Left colon (tissue), 2 donors: ENCODE measurements around the gene DHDDS. TPM values are rescaled to one million over a fixed set of nuclear protein-coding genes. Genes with fewer than 3 reads are reported as not detected.
"Not testable (repeated sequence)": the region's sequence is repeated elsewhere in the genome, so short reads cannot be mapped to it uniquely, and the experiment has no call there.

Experiments
- ATAC-seq: fragments of 200-7000 bp; cut with Tn5 transposase; one replicate; pipeline ENCODE4 v1.9.1; 2020; ENCODE audit warnings: mild to moderate bottlenecking, moderate library complexity
- DNase-seq, 2 donors: peaks; one replicate each; pipeline ENCODE4 v3.0.0-alpha.2; 2020
- intact Hi-C, 2 donors: fragments of 100-400 bp; cut with DNase I in 1 of 2; cut with micrococcal nuclease in 1 of 2; formaldehyde crosslinking; loops; one replicate each; pipeline versions ENCODE4 v1.11.2 to v1.14.0; 2022; cut with DNase I, micrococcal nuclease
- total RNA-seq, 2 donors: library from RNA; stranded (reverse); fragmentation: NEBNext Ultra II Directional; extraction: Animal tissue kit (Norgen Biotek cat#: 25700); gene quantifications; one replicate each; pipeline ENCODE4 v1.2.1, GENCODE V29; 2021
- donor health status: DM: no; HTN: no; CAD: no.
- donor health status: DM: yes; HTN: yes; CAD: no.

The DHDDS gene
- total RNA-seq, 2 donors from 2014 or later: 124 to 126 TPM

DNA sequence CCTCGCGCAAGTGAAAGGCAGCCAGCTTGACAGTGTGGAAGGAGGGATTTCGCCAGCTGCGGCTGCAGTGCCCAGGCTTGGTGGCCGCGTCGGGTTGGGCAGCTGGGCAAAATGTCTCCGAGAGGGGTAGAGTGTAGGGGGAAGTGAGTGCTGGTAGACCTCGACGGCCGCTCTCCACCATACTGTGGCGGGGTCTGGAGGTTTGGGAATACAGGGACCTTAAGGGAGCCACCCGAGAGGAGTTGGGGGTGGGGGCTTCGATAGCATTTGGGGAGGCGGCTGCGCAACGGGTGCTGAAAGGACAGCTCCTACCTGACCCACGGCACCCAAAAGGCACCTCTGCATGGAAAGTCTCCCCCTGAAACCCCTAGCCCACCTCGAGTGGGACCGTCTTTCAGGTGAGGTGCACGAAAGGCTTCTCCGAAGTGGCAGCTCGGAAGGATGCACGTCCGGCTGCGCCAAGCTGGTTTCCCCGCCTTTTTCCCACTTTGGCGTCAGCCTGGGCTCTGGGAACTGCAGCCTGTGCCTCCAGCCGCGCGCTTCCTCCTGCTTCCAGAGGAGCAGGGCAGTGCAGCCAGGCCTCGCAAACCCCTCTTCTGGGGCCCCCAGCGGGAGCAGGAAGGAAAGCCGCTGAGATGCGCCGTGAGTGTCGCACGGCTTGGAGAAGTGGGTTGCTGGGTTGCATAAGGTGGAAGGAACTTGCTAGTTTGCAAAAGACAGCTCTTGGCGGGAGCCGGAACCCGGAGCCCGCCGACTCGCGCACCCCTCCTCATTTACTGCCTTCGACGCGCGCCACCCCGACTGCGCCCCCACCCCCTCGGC, 39.6 kb downstream of the DHDDS start:
- DNase-seq (peak; percentile 74), ATAC-seq (peak; percentile 32)
- intact Hi-C loops: no loop called here

DNA sequence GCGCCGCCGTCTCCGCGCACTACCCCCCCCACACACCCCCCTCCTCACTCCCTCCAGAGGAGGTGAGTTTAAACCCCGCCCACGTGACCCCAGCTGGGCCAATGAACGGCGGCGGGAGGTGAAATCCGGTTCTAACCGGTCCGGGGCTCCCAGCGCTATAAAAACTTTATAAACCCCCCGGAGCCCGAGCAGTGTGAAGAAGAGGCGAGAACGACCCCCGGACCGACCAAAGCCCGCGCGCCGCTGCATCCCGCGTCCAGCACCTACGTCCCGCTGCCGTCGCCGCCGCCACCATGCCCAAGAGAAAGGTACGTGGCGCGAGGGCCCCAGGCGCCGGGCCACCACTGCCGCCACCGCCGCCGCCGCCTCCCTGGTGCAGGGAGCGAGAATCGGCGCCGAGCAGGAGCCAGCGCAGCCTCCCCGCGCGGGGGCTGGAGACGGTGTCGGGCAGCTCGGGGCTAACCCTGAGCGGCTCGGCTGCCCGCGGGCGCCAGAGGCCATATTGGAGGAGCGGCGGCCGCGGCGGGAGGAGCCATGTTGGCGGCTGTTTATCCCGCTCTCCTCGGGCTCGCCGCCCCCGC, 40.3 kb downstream of the DHDDS start, which contains the start of gene HMGN2:
Gene HMGN2 (plus strand): TSS at position 121 of the 581 bp plus-strand sequence. CDS start 173 bp downstream, at position 294.
- intact Hi-C loops: no loop called here
- DNase-seq (peak; percentile 94), ATAC-seq (peak; percentile 62)

DNA sequence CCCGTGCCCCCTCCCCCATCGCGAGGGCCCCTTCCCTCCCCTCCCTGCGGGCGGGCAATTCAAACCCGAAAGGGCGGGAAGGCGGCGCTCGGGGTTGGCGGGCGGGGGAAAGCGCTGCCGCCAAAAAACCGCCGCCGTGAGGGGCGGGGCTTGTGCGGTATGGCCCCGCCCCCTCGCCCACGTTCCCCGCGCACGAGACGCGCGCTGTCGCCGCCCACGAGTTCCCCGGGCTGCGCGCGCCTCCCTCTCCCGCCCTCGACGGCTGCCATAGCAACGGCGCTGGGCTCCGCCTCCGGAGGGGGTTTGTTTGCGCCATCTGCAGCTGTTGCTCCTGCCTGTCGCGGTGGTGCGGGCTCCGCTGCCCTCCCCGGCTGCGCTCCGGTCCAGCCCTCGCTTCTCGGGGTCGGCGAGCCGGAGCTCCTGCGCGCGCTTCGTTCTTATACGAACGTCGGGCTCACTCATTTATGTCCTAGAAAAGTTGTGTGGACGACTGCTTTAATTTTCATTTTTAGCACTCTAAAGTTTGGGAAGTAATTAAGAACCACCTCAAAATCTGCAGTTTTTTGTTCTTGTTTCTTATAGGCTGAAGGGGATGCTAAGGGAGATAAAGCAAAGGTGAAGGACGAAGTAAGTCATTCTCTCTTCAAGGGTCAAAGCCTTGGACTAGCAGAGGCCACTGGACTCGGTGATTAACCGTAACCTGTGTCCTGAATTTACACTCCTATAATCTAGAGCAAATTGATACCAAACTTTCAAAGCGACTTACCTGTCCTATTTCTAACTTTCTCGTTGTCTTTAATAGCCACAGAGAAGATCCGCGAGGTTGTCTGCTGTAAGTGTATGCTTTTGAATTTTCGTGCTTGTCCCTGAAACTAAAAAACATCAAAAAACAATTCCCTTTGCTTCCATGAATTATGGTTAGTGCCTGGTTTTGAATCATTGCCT, 41.1 kb downstream of the DHDDS start:
- intact Hi-C loops: no loop called here
- DNase-seq: peak; percentile 95 to 97
- ATAC-seq: peak; percentile 75

- intact Hi-C loops: no loop called here
- DNase-seq (no peak), ATAC-seq (no peak)
Observed at GRCh38 chr1:26474818-26475217, 42.7 kb downstream of the DHDDS start.

DNA sequence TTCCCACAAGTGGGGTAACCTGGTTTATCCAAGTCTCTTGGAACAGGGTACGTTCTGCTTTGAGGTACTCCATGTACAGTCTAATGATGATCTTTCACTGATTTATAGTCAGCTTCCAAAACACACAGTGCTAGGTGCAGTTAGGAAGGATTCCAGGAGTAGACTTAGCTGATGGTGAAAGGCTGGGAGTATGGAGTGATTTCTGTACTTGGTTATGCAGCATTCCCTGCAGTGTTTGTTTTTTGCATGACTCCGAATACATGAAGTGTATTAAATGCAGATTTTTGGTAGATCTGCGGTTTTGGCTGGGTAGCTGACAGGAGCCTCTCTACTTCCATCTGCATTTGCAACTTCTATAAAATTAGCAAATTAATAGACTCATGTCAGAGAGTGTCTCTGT, 43.9 kb downstream of the DHDDS start:
- no peak for DNase-seq
- ATAC-seq: no peak
- intact Hi-C loops: no loop called here

DNA sequence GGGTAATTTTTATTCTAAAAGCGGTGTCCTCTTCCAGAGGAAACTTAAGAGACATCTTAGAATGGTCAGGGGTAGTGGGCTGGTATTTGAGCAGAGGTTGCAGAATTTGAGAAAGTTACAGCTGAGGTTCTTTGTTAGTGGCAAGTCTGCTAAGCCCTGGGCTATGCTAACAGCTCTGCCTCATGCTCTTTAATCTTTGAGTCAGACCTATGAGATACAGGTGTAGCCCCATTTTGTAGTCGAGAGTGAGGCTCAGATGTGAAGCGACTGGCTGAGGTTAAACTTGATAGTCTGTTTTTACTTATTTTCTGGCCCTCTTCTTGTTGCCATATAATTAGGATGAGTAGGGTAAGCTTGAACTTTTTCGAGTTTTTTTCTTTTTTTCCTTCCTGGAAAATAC, 44.8 kb downstream of the DHDDS start:
- ATAC-seq (no peak), DNase-seq (no peak)
- intact Hi-C loops: no loop called here

DNA sequence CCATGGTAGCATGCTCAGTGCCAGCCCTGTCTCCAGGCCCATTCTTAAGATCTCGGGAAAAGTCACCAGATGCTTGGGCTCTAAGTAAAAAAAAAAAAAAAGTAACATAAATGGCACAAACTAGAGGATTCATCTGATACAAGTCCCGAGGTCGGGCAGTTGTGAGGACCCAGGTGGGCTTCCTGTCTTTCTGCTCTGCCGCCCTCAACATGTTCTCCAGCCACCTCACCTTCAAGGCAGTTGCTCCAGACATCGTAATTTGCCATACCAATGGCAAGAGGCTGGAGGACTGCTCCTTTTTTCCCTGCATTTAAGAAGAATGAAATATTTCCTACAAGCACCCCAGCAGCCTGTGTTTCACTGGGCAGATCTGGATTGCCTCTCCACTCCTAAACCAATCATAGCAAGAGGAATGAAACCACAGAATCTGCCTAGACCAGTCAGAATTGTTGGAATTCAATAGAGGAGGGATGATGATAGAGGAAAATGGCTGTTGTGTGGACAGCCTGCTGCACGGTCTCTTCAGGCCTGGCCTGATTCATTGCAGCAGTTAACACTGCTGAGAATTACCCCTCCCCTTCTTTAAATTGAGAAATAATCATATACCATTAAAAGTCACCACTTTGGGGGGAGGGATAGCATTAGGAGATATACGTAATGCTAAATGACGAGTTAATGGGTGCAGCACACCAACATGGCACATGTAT, 45.5 kb downstream of the DHDDS start:
- intact Hi-C loops: no loop called here
- DNase-seq (no peak), ATAC-seq (no peak)

GRCh38 chr1:26478159-26478558, 46.0 kb downstream of the DHDDS start:
- intact Hi-C loops: no loop called here
- ATAC-seq: no peak

GRCh38 chr1:26478988-26479387, 46.9 kb downstream of the DHDDS start:
- no peak for DNase-seq
- ATAC-seq: no peak
- intact Hi-C loops: no loop called here

More at GRCh38 chr1:26478159-26478558, 46.0 kb downstream of the DHDDS start:
- DNase-seq: no peak

- intact Hi-C loops: no loop called here
Observed at GRCh38 chr1:26482921-26483320, 50.8 kb downstream of the DHDDS start.

GRCh38 chr1:26483980-26484379, 51.9 kb downstream of the DHDDS start:
- DNase-seq: no peak
- no peak for ATAC-seq
- intact Hi-C loops: no loop called here

More at GRCh38 chr1:26482921-26483320, 50.8 kb downstream of the DHDDS start:
- ATAC-seq (no peak), DNase-seq (no peak)

GRCh38 chr1:26490155-26490554, 58.0 kb downstream of the DHDDS start:
- no peak for DNase-seq
- intact Hi-C loops: no loop called here
- no peak for ATAC-seq

- ATAC-seq: no peak
- intact Hi-C loops: no loop called here
- DNase-seq: no peak
Observed at GRCh38 chr1:26493267-26493666, 61.1 kb downstream of the DHDDS start.

DNA sequence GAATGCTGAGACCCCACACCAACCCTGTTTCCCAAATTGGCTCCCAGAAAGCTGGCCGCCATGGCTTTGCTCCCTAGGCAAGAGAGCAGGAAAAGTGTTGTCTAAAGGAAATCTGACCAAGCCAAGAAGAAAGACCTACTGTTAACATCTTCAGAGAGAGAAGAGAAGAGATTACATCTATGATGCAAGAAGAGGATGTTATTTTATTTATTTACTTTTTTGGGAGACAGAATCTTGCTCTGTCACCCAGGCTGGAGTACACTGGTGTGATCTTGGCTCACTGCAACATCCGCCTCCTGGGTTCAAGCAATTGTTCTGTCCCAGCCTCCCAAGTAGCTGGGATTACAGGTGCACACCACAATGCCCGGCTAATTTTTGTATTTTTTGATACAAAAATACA, 61.8 kb downstream of the DHDDS start:
- intact Hi-C loops: no loop called here
- ATAC-seq: no peak
- DNase-seq: no peak

DNA sequence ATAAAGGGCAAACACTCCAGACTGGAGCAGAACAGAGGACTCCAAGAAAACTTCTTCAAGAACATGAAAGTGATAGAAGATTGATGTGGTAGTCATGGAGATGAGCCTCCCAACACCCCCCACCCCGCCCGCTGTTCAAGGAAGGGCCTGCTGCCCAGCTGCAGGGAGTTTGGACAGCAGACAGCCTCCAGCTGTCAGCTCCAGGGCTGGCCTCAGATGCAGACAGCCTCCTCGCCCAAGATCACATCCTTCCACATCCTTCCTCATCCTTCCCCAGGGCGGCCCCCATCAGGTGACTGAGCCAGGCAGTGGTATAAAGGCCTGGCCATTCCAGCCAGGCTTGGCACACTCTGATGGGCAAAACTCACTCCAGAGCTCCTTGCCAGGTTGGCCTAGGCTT, 64.7 kb downstream of the DHDDS start:
- intact Hi-C loops: no loop called here
- DNase-seq (peak in 1 of 2 donors; percentile 9), ATAC-seq (no peak)

DNA sequence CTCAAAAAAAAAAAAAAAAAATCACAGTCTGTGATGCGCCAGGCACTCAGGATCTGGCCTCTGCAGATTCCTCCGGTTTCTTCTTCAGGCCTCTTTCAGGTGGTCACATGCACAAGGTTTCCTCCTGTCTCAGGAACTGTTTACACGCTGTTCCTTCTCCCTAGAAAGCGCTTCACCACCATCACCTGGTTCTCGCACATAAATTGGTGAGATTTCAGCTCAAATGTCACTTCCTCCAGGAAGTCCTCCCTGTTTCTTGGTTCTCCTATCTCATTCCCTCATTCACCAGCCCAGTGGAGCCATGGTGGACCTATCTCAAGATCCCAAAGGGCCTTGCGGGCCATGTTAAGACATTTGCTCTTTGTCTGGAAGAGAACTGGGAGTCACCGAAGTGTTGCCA, 66.8 kb downstream of the DHDDS start:
- DNase-seq (no peak), ATAC-seq (no peak)
- intact Hi-C loops: no loop called here

GRCh38 chr1:26500488-26501175, 68.5 kb downstream of the DHDDS start:
- peak; percentile 84 to 93 for DNase-seq
- ATAC-seq: peak; percentile 89
- intact Hi-C loops: no loop called here

GRCh38 chr1:26510711-26511110, 78.6 kb downstream of the DHDDS start:
- intact Hi-C loops, ATAC-seq, DNase-seq: not testable (repeated sequence)
